Fibroblast of mammary gland (primary cell): ENCODE data around the gene MFSD6.

Experiments
- DNase-seq: peaks from one replicate; pipeline ENCODE4 v3.0.0-alpha.2; 2010; ENCODE audit warnings: low read depth
- H3K4me3 ChIP-seq: 2 replicates; pipeline ENCODE4 v1.5.1; 2011; ENCODE audit warnings: low read depth, mild to moderate bottlenecking, low read length, moderate library complexity; ENCODE audit not compliant: control insufficient read depth
- TF ChIP-seq, protein P1 (sequence below): conservative IDR thresholded peaks from 2 replicates; pipeline ENCODE4 v1.5.1; 2011; ENCODE audit warnings: low read depth, low read length, inconsistent platforms; ENCODE audit not compliant: control insufficient read depth, insufficient read depth

MFSD6 gene

DNA sequence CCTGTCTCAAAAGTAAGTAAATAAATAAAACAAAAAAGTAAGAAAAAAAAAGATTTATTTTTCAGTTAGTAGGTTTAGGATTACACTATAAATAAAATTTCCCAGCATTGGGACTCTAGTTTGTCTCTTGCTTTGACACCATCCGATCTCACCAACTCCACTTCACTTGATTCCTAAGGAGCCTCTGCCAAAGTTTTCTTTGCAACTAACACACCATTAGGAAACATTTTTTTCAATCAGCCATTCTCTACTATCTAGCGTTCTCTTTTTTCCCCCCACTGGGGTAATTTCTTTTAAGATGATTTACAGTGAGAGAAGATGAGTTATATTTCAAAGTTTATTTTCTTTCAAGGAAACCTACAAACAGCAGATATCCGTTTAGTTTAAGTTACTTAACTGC lies 136.9 kb downstream of the MFSD6 start:
- TF ChIP-seq, protein P1, sequence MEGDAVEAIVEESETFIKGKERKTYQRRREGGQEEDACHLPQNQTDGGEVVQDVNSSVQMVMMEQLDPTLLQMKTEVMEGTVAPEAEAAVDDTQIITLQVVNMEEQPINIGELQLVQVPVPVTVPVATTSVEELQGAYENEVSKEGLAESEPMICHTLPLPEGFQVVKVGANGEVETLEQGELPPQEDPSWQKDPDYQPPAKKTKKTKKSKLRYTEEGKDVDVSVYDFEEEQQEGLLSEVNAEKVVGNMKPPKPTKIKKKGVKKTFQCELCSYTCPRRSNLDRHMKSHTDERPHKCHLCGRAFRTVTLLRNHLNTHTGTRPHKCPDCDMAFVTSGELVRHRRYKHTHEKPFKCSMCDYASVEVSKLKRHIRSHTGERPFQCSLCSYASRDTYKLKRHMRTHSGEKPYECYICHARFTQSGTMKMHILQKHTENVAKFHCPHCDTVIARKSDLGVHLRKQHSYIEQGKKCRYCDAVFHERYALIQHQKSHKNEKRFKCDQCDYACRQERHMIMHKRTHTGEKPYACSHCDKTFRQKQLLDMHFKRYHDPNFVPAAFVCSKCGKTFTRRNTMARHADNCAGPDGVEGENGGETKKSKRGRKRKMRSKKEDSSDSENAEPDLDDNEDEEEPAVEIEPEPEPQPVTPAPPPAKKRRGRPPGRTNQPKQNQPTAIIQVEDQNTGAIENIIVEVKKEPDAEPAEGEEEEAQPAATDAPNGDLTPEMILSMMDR = no peak
- H3K4me3 ChIP-seq = no peak overlapping the region
- DNase-seq = no peak

- DNase-seq = no peak
- no peak overlapping the region for H3K4me3 ChIP-seq
Measured at GRCh38 chr2:190545555-190546385, 137.6 kb downstream of the MFSD6 start.

DNA sequence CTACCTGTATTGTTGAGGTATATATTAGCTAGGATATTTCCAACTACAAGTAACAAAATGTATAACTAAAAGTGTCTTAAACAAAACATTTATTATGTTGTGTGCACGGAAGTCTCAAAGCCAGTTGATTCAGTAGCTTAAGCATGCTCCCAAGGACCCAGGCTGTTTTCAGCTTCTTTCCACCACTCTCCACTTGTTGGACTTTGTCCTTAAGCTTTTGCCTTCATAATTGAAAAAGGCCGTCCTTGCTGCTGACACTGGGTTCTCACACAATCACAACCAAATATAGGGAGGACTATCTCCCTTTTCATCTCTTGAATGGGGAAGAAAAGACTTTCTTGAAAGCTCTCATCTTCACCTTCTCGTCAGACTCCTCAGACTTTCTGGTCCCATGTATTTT lies 138.6 kb downstream of the MFSD6 start:
- H3K4me3 ChIP-seq = no peak overlapping the region
- TF ChIP-seq, protein P1 = no peak
- no peak for DNase-seq

More at GRCh38 chr2:190545555-190546385, 137.6 kb downstream of the MFSD6 start:
- TF ChIP-seq, protein P1 = no peak

DNA sequence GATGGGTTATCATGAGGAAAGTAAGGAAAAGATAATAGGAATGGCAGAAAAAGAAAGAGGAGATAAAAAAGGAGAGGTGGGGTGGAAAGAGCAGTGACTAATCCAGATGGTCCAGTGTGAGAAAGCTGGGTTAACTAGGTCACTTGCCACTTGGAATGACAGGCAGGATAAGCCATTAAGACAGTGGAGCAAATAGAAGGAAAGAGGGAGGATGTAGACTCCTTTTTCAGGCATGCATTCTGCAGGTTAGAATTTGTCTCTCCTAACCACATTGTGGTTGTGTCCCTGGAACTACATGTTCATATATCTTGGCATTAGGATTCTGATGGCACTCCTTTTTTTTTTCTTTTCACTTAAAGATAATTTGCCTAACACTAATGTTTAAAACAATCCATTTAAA lies 139.7 kb downstream of the MFSD6 start:
- TF ChIP-seq, protein P1 = no peak
- H3K4me3 ChIP-seq = no peak overlapping the region
- DNase-seq = no peak

DNA sequence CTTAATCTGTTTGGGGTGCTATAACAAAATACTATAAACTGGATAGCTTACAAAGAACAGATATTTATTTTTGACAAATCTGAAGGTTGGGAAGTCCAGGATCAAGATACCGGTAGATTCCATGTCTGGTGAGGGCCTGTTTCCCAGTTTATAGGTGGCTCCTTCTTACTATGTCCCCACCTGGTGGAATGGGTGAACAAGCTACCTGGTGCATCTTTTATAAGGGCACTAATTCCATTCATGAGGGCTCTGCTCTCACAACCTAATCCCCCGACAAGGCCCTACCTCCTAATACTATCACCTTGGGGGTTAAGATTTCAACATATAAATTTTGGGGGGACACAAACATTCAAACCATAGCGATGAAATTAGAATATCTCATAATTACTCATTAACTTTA lies 142.0 kb downstream of the MFSD6 start:
- DNase-seq = no peak
- TF ChIP-seq, protein P1 = no peak
- no peak overlapping the region for H3K4me3 ChIP-seq
